K562 (cell line): ENCODE measurements around the gene DLL4. TPM values are rescaled to one million over a fixed set of nuclear protein-coding genes. Genes with fewer than 3 reads are reported as not detected.

Experiments used
- CBX3 ChIP-seq, 2 experiments: IDR thresholded peaks; 1 replicate in 1 of 2; 2 replicates in 1 of 2; pipeline ENCODE4 v1.6.1; 2012; ENCODE audit warnings: inconsistent platforms in 2 of 2, low read length in 2 of 2, borderline replicate concordance in 1 of 2, control low read depth in 1 of 2
- CHD2 ChIP-seq: IDR thresholded peaks from 2 replicates; pipeline ENCODE4 v1.6.1; 2011; ENCODE audit warnings: low read depth, low read length
- HDAC2 ChIP-seq: fragments of 450-650 bp; IDR thresholded peaks from 2 replicates; pipeline ENCODE4 v1.6.1; 2016; ENCODE audit warnings: mild to moderate bottlenecking
- HNRNPK ChIP-seq: fragments of 200-400 bp; formaldehyde crosslinking; IDR thresholded peaks from one replicate; pipeline ENCODE4 v1.6.1; 2018; ENCODE audit warnings: mild to moderate bottlenecking, low read depth, low read length; ENCODE audit not compliant: poor library complexity, severe bottlenecking
- KAT8 ChIP-seq: fragments of 450-650 bp; IDR thresholded peaks from 2 replicates; pipeline ENCODE4 v1.6.1; 2016; ENCODE audit warnings: low read depth, mild to moderate bottlenecking
- L3MBTL2 ChIP-seq: fragments of 450-650 bp; IDR thresholded peaks from 2 replicates; pipeline ENCODE4 v1.6.1; 2016; ENCODE audit warnings: mild to moderate bottlenecking, moderate library complexity
- LARP7 ChIP-seq: fragments of 450-650 bp; IDR thresholded peaks from 2 replicates; pipeline ENCODE4 v1.6.1; 2016
- MCM2 ChIP-seq: fragments of 450-650 bp; IDR thresholded peaks from 2 replicates; pipeline ENCODE4 v1.6.1; 2017; ENCODE audit warnings: low read depth, mild to moderate bottlenecking
- NR2C2 ChIP-seq, 2 experiments: fragments of 200-800 bp in 1 of 2; sonication (Bioruptor generic) in 1 of 2; sonication (generic) in 1 of 2; formaldehyde crosslinking in 1 of 2; IDR thresholded peaks; 2 replicates each; pipeline versions ENCODE4 v1.6.1 to v1.8.0; 2016 to 2022; ENCODE audit warnings: mild to moderate bottlenecking in 1 of 2, missing compliant biosample characterization in 1 of 2, missing genetic modification characterization in 1 of 2, missing genetic modification reagents in 1 of 2
- PML ChIP-seq: IDR thresholded peaks from 2 replicates; pipeline ENCODE4 v1.6.1; 2012; ENCODE audit warnings: low read length, inconsistent platforms
- POLR2AphosphoS2 ChIP-seq: IDR thresholded peaks from 2 replicates; pipeline ENCODE4 v1.6.1; 2012; ENCODE audit warnings: low read length, improper control_type of control experiment
- ZBTB1 ChIP-seq: sonication (generic); formaldehyde crosslinking; IDR thresholded peaks from 2 replicates; pipeline ENCODE4 v1.8.1; 2023; ENCODE audit warnings: missing genetic modification reagents, low read depth, mild to moderate bottlenecking, borderline replicate concordance
- ZC3H4 ChIP-seq: sonication (generic); formaldehyde crosslinking; IDR thresholded peaks from 2 replicates; pipeline ENCODE4 v1.9.0; 2021; ENCODE audit warnings: missing genetic modification reagents, borderline replicate concordance
- ZNF175 ChIP-seq: fragments of 200-800 bp; sonication (Bioruptor generic); IDR thresholded peaks from 2 replicates; pipeline ENCODE4 v1.6.1; 2016; ENCODE audit warnings: low read depth, mild to moderate bottlenecking, missing genetic modification characterization, missing compliant biosample characterization
- polyA plus RNA-seq, 8 experiments: library from polyadenylated mRNA; depleted of rRNA in 4 of 8; stranded (reverse) in 5 of 8; unstranded in 3 of 8; fragments of >200 nt; fragmentation: Nextera tagmentation in 2 of 8; fragmentation: Illumina TruSeq in 1 of 8; extraction: Ambion mirVana in 2 of 8; extraction: Trizol in 1 of 8; gene quantifications; 2 replicates each; pipeline versions ENCODE4 v1.2.1 to v1.2.3, GENCODE V29; 2011 to 2014; ENCODE audit warnings: inconsistent platforms in 1 of 8, missing spikeins in 1 of 8
- total RNA-seq, 7 experiments: library from RNA; depleted of rRNA in 6 of 7; stranded (reverse); fragments of >200 nt in 6 of 7; fragmentation: Illumina TruSeq in 2 of 7; extraction: Trizol in 2 of 7; gene quantifications; 2 replicates each; pipeline versions ENCODE4 v1.2.1 to v1.2.3, GENCODE V29; 2011 to 2021; ENCODE audit warnings: low replicate concordance in 1 of 7
- TF ChIP-seq, protein P1 (sequence below), 2 experiments: fragments of 450-650 bp in 1 of 2; sonication (generic) in 1 of 2; formaldehyde crosslinking in 1 of 2; IDR thresholded peaks; 2 replicates each; pipeline versions ENCODE4 v1.7.1 to v1.9.0; 2016 to 2022; ENCODE audit warnings: inconsistent platforms in 1 of 2, mild to moderate bottlenecking in 1 of 2, missing genetic modification reagents in 1 of 2
- TF ChIP-seq, protein P2 (sequence below), 2 experiments: fragments of 200-800 bp in 1 of 2; sonication (Bioruptor generic) in 1 of 2; sonication (generic) in 1 of 2; formaldehyde crosslinking in 1 of 2; IDR thresholded peaks in 1 of 2; conservative IDR thresholded peaks in 1 of 2; 2 replicates each; pipeline versions ENCODE4 v1.5.0 to v1.6.1; 2016 to 2020; ENCODE audit warnings: missing compliant biosample characterization in 1 of 2, missing genetic modification characterization in 1 of 2, missing genetic modification reagents in 1 of 2

The DLL4 gene
- total and polyA plus RNA-seq, 9 of the 15 experiments (the other 6 are each of a cell fraction or from before 2014, with no cell fraction given) = 0.04 to 1.1 (median 0.41) TPM; not detected in 1

GRCh38 chr15:40941528-40942336 is 12.6 kb downstream of the DLL4 start (continued):
- TF ChIP-seq, protein P1, sequence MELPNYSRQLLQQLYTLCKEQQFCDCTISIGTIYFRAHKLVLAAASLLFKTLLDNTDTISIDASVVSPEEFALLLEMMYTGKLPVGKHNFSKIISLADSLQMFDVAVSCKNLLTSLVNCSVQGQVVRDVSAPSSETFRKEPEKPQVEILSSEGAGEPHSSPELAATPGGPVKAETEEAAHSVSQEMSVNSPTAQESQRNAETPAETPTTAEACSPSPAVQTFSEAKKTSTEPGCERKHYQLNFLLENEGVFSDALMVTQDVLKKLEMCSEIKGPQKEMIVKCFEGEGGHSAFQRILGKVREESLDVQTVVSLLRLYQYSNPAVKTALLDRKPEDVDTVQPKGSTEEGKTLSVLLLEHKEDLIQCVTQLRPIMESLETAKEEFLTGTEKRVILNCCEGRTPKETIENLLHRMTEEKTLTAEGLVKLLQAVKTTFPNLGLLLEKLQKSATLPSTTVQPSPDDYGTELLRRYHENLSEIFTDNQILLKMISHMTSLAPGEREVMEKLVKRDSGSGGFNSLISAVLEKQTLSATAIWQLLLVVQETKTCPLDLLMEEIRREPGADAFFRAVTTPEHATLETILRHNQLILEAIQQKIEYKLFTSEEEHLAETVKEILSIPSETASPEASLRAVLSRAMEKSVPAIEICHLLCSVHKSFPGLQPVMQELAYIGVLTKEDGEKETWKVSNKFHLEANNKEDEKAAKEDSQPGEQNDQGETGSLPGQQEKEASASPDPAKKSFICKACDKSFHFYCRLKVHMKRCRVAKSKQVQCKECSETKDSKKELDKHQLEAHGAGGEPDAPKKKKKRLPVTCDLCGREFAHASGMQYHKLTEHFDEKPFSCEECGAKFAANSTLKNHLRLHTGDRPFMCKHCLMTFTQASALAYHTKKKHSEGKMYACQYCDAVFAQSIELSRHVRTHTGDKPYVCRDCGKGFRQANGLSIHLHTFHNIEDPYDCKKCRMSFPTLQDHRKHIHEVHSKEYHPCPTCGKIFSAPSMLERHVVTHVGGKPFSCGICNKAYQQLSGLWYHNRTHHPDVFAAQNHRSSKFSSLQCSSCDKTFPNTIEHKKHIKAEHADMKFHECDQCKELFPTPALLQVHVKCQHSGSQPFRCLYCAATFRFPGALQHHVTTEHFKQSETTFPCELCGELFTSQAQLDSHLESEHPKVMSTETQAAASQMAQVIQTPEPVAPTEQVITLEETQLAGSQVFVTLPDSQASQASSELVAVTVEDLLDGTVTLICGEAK (IDR thresholded peaks at IDR 0.05) = no peak
- TF ChIP-seq, protein P1 (CRISPR knock-in tag; IDR thresholded peaks at IDR 0.05) = no peak
- TF ChIP-seq PML (no peak), HNRNPK (no peak), POLR2AphosphoS2 (no peak), L3MBTL2 (peak; percentile 84; the same call in 1 of the 2 replicates), ZC3H4 (CRISPR knock-in tag) (no peak), KAT8 (no peak), HDAC2 (no peak), LARP7 (no peak), ZBTB1 (CRISPR knock-in tag) (peak; percentile 36; the same call in 1 of the 2 replicates), CHD2 (peak; percentile 79), ZNF175 (CRISPR knock-in tag) (no peak), MCM2 (no peak), NR2C2 (CRISPR knock-in tag; IDR thresholded peaks at IDR 0.05) (no peak), NR2C2 (tag; IDR thresholded peaks at IDR 0.05) (peak; percentile 70), CBX3 (IDR thresholded peaks at IDR 0.05; ENCODE audit: borderline replicate concordance in 1 of 2, low read length in 2 of 2) (no peak)
- TF ChIP-seq, protein P2, sequence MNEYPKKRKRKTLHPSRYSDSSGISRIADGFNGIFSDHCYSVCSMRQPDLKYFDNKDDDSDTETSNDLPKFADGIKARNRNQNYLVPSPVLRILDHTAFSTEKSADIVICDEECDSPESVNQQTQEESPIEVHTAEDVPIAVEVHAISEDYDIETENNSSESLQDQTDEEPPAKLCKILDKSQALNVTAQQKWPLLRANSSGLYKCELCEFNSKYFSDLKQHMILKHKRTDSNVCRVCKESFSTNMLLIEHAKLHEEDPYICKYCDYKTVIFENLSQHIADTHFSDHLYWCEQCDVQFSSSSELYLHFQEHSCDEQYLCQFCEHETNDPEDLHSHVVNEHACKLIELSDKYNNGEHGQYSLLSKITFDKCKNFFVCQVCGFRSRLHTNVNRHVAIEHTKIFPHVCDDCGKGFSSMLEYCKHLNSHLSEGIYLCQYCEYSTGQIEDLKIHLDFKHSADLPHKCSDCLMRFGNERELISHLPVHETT (CRISPR knock-in tag; conservative IDR thresholded peaks at IDR 0.05 in 1 of 2, IDR thresholded peaks at IDR 0.05 in 1 of 2) = peak in 1 of 2 experiments; percentile 89; a peak in 1 of 4 replicates
